Nucleus accumbens (tissue), 56 donors: ENCODE results near the gene DOCK11.
A peak's percentile ranks its signal among the peaks of the same experiment; 100 is the strongest.
"Not testable (repeated sequence)": the region's sequence is repeated elsewhere in the genome, so short reads cannot be mapped to it uniquely, and the experiment has no call there.

Experiments
- DNase-seq, 56 donors: peaks; one replicate each; lab custom pipeline; 2025; lab: John Stamatoyannopoulos, UW

Gene DOCK11

DNA sequence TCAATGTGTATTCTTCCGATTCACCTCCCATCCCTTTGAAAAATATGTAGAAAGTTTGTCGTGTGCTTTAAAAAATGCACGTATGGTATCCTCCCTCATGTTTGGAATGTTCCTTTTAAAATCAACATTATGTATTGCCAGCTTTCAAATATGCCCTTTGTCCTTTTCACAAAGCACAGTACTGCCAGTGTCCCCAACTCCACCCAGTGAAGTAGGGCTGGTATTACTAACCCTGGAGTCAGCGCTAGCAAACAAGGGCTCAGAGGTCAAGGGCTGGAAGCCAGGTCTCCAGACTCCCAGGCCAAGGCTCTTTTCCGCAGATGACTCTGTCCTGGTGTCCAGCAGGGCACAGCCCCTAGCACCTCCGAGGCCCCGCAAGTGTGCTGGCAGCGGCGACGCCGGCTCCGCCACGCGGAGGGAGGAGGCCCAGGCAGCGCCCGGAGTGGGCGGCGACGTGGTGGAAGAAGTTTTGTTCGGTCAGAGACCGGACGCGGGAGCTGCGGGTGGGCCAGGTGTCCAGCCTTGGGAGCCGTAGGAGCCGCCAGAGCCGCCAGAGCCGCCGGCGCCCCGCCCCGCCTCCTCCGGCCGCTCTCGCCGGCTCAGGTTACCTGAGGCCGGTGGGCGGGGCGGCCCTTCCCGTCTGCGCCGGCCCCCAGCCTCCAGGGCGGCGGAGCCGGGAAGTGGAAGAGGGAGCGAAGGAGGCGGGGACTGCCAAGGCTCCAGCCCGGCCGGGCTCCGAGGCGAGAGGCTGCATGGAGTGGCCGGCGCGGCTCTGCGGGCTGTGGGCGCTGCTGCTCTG lies 231.5 kb downstream of the DOCK11 start, which contains the start of gene IL13RA1:
IL13RA1 (plus strand) TSS at position 720 of the 799 bp plus-strand sequence; CDS start at position 753, 33 bp downstream.
- peak in 14 of 56 donors; percentile 0 to 58 (median 7) for DNase-seq

DNA sequence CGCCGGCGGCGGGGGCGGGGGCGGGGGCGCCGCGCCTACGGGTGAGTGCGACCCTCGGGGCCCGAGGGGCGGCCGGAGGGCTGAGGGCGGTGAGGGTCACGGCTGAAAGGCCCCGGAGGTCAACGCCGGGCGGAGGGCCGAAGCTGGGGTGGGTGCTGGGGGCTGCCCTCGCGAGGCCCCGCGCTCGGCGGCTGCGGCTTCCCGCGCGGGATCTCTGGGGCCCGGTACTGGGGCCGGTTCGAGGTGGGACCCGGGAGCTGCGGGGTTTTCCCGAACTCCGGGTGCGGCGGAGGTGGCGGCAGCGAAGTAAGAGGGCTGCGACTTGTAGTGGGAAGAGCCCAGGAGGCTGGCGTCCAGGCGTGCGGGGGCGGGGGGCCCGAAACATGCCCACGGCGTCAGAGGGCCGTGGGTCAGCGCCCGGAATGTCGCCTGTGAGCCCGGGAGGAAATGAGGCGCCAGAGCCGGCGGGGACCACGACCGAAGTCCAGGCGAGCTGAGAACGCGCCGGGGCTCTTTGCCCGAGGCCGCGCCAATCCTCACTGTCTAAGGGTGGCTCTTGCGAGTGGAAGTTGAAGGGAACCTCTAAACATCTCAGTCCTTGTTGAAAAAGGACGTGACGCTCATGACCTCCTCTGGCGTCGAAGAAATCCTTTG lies 232.2 kb downstream of the DOCK11 start:
- peak in 2 of 56 donors; percentile 1 to 14 for DNase-seq

DNA sequence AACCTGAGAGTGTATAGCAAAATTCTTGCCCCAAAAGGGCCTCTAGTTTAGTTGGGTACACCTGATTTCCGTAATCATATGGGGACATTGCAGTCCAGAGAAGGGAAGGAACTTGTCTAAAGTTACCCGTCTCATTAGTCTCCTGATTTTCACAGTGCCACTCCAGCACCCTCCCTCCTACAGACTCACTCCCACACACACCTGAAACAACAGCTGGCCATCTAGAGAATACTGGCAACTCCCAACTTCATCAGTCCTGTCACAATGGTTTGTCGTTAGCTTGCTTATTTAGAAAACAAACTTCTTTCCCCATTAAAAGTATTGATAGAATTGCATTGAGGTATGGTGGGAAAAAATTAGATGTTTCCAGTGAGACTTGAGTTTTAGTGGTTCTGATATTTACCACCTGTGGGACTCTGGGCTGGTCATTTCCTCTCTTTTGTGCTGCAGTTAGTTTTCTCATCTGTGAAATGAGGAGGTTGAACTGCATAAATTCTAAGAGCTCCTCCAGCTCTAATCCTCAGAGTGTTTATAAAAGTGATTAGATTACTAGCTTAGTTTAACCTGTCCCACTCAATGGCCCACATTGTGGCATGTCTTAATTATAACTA lies 233.5 kb downstream of the DOCK11 start:
- no peak for DNase-seq

DNA sequence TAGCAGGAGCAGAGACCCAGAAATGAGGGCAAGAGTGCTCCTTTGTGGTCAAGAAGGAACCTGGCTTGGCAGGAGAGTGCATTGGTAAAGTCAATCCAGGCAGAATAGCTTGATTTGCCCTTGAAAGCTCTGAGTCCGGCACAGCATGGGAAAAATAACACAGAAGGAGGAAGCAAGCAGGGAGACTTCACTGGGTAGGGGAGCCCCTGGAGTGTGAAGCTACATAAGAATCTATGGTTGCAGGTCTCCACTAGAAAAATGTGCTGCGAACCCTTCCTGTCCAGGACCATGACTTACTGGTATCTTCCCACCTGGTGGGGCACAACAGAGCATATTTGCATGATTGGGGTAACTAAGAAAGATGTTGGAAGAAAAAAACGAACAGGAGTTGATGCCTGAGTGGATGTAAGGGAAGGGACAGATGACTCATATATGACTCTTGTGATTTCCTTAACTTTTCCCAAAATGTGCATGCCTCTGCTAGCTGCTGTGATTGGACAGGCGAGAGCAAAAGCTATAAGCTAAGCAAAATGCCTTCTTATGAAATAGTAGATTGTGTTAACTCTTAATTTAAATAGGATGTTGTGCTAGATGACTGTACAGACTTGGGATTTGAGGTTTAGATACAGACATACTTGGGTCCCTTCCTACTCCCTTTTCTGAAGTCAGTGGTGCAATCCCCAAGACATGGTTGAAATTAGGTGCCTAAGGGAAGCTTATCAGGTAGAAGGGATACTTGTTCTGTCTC lies 235.1 kb downstream of the DOCK11 start:
- no peak for DNase-seq

DNA sequence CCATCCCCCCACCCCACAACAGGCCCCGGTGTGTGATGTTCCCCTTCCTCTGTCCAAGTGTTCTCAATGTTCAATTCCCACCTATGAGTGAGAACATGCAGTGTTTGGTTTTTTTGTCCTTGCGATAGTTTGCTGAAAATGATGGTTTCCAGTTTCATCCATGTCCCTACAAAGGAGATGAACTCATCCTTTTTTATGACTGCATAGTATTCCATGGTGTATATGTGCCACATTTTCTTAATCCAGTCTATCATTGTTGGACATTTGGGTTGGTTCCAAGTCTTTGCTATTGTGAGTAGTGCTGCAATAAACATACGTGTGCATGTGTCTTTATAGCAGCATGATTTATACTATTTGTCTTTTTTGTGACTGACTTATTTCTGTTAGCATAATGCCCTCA lies 236.9 kb downstream of the DOCK11 start:
- DNase-seq, result not testable (repeated sequence)

DNA sequence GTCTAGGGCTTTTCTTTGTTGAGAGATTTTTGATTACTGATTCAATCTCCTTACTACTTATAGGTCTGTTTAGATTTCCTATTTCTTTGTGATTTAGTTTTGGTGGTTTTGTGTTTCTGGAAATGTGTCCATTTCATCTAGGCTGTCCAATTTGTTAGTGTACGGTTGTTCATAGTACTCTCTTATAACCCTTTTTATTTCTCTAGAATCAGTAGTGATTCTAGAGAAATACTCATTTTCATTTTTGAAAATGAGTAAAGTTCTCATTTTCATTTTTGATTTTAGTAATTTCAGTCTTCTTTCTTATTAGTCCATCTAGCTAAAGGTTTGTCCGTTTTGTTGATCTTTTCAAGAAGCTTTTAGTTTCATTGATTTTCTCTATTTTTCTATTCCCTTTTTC lies 239.3 kb downstream of the DOCK11 start:
- DNase-seq, result no peak
